ENCODE results near the gene FBXL7.

- TF ChIP-seq CTCF (IDR thresholded peaks at IDR 0.05): no peak
- TF ChIP-seq POLR2A (IDR thresholded peaks at IDR 0.05): no peak
- TF ChIP-seq EP300 (IDR thresholded peaks at IDR 0.05): no peak
- TF ChIP-seq POLR2AphosphoS5 (IDR thresholded peaks at IDR 0.05): no peak
Observed at GRCh38 chr5:15899481-15899880, 399.5 kb downstream of the FBXL7 start.

Data from suprapubic skin (tissue), 4 donors.